Inferior parietal cortex (tissue), 1 donor: Measurements from ENCODE around the gene HMGB2.

Source experiments
- DNase-seq: peaks from one replicate; pipeline ENCODE4 v3.0.0-alpha.2; 2016; ENCODE audit errors: extremely low spot score

Gene HMGB2

DNA sequence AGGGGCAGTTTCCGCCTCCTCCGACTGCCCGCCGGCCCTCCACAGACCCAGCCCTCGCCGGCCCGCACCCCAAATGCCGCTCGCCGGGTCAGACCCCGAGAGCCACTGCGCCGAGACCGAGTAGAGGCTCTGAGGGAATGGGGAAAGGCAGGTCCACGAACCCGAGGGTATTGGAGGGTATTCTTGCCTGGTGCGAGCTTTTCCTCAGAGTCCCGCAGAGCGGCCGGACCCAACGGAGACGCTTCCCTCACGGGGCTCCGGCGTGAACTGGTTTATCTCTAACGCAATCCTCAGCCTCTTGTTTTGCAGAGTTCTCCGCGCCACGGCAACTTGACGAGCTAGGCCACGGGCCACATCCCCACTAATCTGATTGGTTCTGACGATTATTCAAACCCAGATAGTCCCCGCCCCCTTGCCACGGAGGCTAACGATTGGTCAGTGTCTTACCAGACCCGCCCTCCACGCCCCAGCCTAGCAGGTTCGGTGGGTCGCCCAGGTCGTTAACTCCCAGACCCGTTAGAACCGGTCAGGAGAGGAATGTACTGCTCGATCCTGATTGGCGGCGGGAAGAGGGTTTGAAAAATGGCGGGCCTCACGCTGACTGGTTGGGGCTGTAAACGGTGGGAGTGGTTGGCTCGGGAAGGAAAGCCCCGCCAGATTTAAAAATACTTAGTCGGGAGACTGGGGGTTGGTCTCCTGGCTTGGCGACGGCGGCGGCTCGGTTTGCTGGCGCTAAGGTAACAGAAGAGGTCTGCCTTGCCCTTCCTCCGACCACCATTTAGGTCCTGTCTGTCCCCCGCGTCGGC lies at the start of gene HMGB2:
TSS of gene HMGB2 (minus strand) at position 274 of the 806 bp plus-strand sequence. CDS start 709 bp downstream, outside the sequence.
- peak; percentile 99 for DNase-seq

DNA sequence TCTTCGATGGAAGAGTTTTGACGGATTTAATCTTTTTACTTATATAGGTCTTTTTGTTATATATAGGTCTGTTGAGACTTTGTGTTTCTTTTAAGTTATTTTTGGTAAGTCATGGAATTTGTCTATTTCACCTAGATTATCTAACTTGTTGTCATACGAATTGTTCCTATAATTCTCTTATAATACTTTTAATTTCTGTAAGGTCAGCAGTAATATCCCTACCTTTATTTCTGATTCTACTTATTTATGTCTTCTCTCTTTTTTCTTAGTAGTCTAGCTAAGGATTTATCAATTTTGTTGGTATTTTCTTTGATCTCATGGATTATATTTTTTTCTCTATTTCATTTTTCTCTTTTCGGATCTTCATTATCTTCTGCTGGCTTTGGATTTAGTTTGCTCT lies 48.2 kb upstream of the HMGB2 start:
- no peak for DNase-seq

DNA sequence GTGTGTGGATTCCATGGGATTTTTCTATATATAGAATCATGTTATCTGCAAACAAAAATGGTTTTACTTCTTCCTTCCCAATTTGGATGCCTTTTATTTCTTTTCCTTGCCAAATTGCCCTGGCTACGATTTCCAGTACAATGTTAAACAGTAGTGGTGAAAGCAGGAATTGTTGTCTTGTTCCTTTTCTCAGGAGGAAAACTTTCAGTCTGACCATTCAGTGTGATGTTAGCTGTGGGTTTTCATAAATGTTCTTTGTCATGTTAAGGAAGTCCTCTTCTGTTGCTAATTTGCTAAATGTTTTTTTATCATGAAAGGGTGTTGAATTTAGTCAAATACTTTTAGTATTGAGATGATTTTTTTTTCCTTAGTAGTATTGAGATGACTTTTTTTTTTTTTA lies 47.5 kb upstream of the HMGB2 start:
- no peak for DNase-seq

DNA sequence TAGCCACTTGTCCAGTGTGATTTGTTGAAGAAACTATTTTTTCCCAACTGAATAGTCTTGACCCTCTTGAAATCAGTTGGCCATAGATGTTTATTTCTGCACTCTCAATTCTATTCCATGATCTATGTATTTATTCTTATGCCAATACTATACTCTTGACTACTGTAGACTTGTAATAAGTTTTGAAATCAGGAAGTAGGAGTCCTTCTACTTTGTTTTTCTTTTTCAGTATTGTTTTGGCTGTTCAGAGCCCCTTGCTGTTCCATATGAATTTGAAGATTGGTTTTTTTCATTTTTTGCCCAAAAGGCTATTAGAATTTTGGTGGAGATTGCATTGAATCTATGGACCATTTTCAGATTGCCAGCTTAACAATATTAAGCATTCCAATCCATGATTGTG lies 46.8 kb upstream of the HMGB2 start:
- DNase-seq: no peak

DNA sequence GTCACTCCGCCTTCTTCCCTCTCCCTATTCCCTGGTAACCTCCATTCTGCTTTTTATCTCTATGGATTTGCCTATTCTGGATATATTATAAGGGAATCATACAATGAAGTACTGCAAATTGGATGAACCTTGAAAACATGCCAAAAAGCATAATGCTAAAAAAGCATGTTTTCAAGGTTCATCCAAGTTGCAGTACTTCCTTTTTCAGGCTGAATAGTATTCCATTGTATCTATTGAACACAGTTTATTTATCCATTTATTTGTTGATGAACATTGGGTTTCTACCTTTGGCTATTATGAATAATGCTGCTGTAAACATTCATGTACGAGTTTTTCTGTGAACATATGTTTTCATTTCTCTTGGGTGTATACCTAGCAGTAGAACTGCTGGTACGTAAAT lies 45.8 kb upstream of the HMGB2 start:
- DNase-seq: no peak

DNA sequence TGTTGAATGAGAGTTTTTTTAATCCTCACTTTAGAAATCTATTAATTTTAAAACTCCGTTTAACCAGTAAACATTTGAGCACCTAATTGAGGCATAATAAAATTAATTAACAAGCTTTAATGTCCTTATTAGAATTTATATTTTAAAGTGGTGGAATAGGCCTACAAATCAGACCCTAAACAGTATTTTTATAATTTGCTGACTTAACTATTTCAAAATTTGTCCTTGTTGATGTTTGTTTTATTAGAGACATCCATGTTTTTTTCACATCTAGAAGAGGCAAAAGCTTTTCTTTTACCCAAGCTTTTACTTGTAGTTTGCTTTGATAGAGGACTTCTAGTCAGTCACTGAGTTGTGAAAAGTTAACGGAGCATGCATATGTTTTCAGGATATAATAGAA lies 40.4 kb upstream of the HMGB2 start:
- DNase-seq: no peak

DNA sequence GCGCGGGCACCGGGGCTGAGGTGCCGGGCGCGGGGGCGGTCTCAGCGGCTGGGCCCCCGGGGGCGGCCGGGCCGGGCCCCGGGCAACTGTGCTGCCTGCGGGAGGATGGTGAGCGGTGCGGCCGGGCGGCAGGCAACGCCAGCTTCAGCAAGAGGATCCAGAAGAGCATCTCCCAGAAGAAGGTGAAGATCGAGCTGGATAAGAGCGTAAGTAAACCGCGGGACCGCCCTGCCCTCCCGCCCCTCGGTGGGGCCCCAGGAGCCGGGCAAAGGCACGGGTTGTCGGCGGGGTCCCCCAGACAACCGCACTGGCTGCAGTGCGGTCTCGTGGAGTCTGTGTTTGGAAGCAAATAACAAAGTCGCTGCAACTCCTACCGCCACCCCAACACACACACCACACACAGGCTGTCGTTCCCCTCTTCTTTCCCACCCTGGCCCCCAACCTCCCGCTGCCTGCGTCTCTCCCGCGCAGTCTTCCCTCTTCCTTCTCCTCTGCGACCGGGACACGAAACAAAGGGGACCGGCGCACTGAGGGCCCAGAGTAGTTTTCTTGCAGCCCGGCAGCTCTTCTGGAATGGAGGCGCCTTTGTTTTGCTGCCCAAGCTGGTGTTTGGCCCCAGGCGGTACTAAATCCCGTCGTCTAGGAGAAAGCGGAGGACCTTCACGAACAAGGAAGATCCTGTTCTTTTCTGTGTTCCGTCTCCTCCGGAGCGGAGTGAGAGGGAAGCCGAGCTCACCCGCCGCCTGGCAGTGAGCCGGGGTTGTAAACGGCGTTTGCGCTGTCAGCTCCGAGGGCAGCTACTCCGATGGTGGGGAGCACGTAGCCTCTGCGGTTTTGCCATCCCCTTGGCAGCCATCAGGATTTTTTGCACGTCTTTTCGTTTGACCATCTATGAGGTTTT lies 37.4 kb upstream of the HMGB2 start:
- DNase-seq: peak; percentile 80

- peak; percentile 93 for DNase-seq
Observed at GRCh38 chr4:173370477-173371291, 36.5 kb upstream of the HMGB2 start, which contains the start of gene SAP30. TSS of gene SAP30 (plus strand) at chr4:173370954. CDS start at chr4:173371183, 229 bp downstream.

DNA sequence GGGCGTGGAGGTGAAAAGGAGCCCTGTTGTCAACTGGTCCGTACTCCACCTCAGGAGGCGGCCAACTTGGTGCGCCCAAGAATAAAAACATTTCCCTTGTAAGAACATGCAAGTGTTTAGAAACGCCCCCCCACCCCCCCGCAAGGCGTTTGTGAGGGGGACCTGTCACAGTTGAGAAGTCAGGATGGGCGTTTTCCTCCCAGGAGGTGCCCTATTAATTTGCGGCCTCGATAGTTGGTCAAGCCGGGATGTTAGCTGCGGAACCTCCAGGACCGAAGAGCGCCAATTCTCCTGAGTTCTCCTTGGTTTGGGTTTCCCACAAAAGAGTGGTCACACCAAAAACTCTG lies 35.9 kb upstream of the HMGB2 start:
- no peak for DNase-seq

DNA sequence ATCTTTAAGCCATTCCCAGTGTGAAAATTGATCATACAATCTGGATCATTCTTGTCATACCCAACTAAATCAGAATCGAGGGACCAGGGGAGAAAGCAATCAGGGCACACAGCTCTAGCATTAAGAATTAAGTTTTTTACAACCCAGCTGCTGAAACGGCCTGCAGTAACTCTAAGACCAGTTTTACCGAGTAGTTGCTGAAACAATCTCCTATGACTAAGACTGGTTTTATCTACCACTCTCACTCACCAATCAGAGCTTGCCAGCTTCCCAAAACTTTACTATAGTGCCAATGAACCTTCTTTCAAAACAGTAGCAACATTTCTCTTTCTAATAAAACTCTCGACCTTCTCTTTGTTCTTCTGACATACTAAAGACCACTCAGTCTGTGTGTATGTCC lies 33.8 kb upstream of the HMGB2 start:
- no peak for DNase-seq

DNA sequence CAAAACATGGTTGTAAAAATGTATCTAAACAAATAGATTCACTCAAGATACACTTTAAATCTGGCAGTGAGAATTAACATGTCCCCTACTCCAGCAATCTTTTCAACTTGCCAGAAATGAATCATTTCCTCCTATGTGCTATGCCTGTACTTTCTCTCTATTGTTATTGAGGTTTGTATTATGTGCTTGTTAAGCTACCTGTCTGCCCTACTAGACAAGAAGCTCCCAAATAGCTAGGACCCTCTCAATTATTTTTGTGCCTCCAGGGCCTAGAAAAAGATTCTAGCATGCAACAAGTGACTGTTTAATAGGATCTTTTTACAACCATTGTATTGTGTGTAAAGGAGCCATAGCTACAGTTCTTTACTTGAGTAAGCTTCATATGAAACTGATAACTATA lies 33.1 kb upstream of the HMGB2 start:
- no peak for DNase-seq

GRCh38 chr4:173365359-173365996 lies 31.3 kb upstream of the HMGB2 start:
- DNase-seq: no peak

DNA sequence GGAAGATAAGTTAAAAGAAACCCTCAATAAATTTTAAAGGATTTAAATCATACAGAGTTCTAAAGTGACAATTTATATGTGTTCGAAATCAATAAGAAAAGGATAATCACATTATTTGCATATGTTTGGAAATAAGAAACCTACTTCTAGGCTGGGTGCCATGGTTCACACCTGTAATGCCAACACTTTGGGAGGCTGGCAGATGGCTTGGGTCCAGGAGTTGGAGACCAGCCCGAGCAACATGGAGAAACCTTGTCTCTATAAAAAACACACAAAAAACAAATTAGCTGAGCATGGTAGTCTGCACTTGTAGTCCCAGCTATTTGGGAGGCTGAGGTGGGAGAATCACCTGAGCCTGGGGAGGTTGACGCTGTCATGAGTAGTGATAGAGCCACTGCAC lies 28.5 kb upstream of the HMGB2 start:
- no peak for DNase-seq

GRCh38 chr4:173360587-173361221 lies 26.5 kb upstream of the HMGB2 start:
- DNase-seq: no peak

- no peak for DNase-seq
Observed at GRCh38 chr4:173357939-173358338, 23.8 kb upstream of the HMGB2 start.

DNA sequence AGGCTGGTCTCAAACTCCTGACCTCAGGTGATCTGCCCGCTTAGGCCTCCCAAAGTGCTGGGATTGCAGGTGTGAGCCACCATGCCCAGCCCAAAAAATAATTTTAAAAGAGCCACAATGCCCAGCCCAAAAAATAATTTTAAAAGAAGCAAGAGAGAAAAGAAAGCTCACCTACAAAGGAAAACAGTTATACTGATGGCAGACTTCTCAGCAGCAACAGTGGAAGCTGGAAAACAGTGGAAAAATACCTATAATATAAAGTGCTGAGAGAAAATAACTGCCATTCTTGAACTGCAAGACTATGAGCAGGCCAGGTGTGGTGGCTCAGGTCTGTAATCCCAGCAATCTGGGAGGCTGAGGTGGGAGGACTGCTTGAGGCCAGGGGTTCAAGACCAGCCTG lies 13.3 kb upstream of the HMGB2 start:
- DNase-seq: no peak

GRCh38 chr4:173346074-173346473 lies 11.9 kb upstream of the HMGB2 start:
- no peak for DNase-seq

DNA sequence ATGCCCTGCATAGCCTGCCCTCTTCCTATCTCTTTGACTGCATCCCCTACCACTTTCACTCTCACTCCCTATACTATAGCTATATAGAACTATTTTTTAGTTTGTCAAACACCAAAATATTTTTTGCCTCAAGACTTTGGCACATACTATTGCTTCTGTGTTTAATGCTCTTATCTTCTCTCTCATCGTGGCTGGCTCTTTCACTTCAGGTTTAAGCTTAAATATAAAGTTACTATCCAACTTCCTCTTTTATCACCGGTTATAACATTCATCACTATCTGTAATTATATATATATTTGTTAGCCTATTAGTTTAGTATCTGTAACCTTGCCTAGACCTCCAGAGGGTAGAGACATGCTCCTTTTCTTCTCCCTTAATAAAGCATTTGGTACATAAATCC lies 11.5 kb upstream of the HMGB2 start:
- DNase-seq: no peak

DNA sequence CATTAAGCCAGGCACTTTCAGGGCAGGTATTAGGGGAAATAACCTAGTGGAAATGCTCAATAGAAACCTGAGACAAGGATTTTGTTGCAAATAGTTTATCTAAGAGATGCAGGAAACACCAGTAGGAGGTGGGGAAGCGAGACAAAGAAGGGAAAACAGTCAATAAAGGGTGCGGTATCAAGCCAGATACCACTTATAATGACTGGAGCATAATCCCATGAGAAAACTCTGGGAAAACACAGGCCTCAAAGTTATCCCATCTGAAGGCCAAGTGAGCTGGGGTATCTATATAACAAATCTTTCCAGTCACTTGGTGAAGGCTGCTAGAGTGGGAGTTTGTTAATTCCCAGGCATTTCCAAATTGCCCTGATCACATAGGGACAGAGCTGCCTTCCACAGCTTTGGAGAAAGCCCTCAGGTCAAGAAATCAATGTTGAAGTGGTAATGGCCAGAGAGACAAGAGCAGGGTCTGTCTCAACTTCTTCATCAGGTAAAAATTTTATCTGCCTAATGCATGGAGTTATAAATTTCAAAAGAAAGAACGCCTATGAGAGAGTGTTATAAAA lies 9.8 kb upstream of the HMGB2 start:
- no peak for DNase-seq

GRCh38 chr4:173337463-173337862 lies 3.3 kb upstream of the HMGB2 start:
- no peak for DNase-seq
